Measurements from ENCODE around the gene PDE7B.

- TF ChIP-seq, protein P1, sequence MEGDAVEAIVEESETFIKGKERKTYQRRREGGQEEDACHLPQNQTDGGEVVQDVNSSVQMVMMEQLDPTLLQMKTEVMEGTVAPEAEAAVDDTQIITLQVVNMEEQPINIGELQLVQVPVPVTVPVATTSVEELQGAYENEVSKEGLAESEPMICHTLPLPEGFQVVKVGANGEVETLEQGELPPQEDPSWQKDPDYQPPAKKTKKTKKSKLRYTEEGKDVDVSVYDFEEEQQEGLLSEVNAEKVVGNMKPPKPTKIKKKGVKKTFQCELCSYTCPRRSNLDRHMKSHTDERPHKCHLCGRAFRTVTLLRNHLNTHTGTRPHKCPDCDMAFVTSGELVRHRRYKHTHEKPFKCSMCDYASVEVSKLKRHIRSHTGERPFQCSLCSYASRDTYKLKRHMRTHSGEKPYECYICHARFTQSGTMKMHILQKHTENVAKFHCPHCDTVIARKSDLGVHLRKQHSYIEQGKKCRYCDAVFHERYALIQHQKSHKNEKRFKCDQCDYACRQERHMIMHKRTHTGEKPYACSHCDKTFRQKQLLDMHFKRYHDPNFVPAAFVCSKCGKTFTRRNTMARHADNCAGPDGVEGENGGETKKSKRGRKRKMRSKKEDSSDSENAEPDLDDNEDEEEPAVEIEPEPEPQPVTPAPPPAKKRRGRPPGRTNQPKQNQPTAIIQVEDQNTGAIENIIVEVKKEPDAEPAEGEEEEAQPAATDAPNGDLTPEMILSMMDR (IDR thresholded peaks at IDR 0.05) = no peak
- TF ChIP-seq EZH2 (IDR thresholded peaks at IDR 0.05; ENCODE audit: borderline replicate concordance, insufficient read depth, low read depth, low read length, poor library complexity, severe bottlenecking) = no peak
Measured at GRCh38 chr6:136184738-136185137, 333.2 kb downstream of the PDE7B start.
